Measurements from ENCODE around the gene RNASEH2C.

RNASEH2C gene

GRCh38 chr11:65680192-65680743 is 40.3 kb downstream of the RNASEH2C start:
- no peak for DNase-seq

- no peak for DNase-seq
Measured at GRCh38 chr11:65672982-65673381, 47.6 kb downstream of the RNASEH2C start.

GRCh38 chr11:65672180-65672860 is 48.3 kb downstream of the RNASEH2C start:
- DNase-seq, result no peak
